H1 (cell line): ENCODE data around the gene GNLY. TPM values are rescaled to one million over a fixed set of nuclear protein-coding genes. Genes with fewer than 3 reads are reported as not detected.

Experiments used
- RNF2 ChIP-seq: fragments of 200-900, 300-1000 bp; sonication (generic); IDR thresholded peaks from 2 replicates; pipeline ENCODE4 v1.7.1; 2016; ENCODE audit warnings: borderline replicate concordance, low read depth, mild to moderate bottlenecking, antibody characterized with exemption, low read length; ENCODE audit not compliant: poor library complexity, severe bottlenecking; ENCODE audit errors: missing control alignments
- TBP ChIP-seq: IDR thresholded peaks from 2 replicates; pipeline ENCODE4 v1.6.1; 2011; ENCODE audit warnings: low read depth, low read length, improper control_type of control experiment
- polyA plus RNA-seq, 7 experiments: library from polyadenylated mRNA; depleted of rRNA in 3 of 7; stranded (reverse) in 5 of 7; unstranded in 2 of 7; fragments of >200 nt in 5 of 7; fragments of 200-250 nt in 2 of 7; gene quantifications; 1 replicate in 5 of 7; 2 replicates in 1 of 7; 4 replicates in 1 of 7; pipeline versions ENCODE4 v1.2.1 to v1.2.3, GENCODE V29; 2011 to 2013; ENCODE audit warnings: missing spikeins in 2 of 7, mixed read lengths in 2 of 7
- total RNA-seq: library from RNA; stranded (reverse); fragmentation: NEBNext Ultra II Directional; extraction: Animal tissue kit (Norgen Biotek cat#: 25700); gene quantifications from 2 replicates; pipeline ENCODE4 v1.2.1, GENCODE V29; 2021
- TF ChIP-seq, protein P1 (sequence below): fragments of 300-600 bp; sonication (generic); IDR thresholded peaks from 2 replicates; pipeline ENCODE4 v1.7.1; 2012; ENCODE audit warnings: low read length, moderate library complexity, mild to moderate bottlenecking, inconsistent platforms; ENCODE audit not compliant: insufficient replicate concordance

The GNLY gene
- total and polyA plus RNA-seq, 2 of the 8 experiments (the other 6 are each of a cell fraction or from before 2014, with no cell fraction given): 0.03 TPM; not detected in 1

GRCh38 chr2:85730686-85731230 lies 36.6 kb downstream of the GNLY start (continued):
- TF ChIP-seq, protein P1, sequence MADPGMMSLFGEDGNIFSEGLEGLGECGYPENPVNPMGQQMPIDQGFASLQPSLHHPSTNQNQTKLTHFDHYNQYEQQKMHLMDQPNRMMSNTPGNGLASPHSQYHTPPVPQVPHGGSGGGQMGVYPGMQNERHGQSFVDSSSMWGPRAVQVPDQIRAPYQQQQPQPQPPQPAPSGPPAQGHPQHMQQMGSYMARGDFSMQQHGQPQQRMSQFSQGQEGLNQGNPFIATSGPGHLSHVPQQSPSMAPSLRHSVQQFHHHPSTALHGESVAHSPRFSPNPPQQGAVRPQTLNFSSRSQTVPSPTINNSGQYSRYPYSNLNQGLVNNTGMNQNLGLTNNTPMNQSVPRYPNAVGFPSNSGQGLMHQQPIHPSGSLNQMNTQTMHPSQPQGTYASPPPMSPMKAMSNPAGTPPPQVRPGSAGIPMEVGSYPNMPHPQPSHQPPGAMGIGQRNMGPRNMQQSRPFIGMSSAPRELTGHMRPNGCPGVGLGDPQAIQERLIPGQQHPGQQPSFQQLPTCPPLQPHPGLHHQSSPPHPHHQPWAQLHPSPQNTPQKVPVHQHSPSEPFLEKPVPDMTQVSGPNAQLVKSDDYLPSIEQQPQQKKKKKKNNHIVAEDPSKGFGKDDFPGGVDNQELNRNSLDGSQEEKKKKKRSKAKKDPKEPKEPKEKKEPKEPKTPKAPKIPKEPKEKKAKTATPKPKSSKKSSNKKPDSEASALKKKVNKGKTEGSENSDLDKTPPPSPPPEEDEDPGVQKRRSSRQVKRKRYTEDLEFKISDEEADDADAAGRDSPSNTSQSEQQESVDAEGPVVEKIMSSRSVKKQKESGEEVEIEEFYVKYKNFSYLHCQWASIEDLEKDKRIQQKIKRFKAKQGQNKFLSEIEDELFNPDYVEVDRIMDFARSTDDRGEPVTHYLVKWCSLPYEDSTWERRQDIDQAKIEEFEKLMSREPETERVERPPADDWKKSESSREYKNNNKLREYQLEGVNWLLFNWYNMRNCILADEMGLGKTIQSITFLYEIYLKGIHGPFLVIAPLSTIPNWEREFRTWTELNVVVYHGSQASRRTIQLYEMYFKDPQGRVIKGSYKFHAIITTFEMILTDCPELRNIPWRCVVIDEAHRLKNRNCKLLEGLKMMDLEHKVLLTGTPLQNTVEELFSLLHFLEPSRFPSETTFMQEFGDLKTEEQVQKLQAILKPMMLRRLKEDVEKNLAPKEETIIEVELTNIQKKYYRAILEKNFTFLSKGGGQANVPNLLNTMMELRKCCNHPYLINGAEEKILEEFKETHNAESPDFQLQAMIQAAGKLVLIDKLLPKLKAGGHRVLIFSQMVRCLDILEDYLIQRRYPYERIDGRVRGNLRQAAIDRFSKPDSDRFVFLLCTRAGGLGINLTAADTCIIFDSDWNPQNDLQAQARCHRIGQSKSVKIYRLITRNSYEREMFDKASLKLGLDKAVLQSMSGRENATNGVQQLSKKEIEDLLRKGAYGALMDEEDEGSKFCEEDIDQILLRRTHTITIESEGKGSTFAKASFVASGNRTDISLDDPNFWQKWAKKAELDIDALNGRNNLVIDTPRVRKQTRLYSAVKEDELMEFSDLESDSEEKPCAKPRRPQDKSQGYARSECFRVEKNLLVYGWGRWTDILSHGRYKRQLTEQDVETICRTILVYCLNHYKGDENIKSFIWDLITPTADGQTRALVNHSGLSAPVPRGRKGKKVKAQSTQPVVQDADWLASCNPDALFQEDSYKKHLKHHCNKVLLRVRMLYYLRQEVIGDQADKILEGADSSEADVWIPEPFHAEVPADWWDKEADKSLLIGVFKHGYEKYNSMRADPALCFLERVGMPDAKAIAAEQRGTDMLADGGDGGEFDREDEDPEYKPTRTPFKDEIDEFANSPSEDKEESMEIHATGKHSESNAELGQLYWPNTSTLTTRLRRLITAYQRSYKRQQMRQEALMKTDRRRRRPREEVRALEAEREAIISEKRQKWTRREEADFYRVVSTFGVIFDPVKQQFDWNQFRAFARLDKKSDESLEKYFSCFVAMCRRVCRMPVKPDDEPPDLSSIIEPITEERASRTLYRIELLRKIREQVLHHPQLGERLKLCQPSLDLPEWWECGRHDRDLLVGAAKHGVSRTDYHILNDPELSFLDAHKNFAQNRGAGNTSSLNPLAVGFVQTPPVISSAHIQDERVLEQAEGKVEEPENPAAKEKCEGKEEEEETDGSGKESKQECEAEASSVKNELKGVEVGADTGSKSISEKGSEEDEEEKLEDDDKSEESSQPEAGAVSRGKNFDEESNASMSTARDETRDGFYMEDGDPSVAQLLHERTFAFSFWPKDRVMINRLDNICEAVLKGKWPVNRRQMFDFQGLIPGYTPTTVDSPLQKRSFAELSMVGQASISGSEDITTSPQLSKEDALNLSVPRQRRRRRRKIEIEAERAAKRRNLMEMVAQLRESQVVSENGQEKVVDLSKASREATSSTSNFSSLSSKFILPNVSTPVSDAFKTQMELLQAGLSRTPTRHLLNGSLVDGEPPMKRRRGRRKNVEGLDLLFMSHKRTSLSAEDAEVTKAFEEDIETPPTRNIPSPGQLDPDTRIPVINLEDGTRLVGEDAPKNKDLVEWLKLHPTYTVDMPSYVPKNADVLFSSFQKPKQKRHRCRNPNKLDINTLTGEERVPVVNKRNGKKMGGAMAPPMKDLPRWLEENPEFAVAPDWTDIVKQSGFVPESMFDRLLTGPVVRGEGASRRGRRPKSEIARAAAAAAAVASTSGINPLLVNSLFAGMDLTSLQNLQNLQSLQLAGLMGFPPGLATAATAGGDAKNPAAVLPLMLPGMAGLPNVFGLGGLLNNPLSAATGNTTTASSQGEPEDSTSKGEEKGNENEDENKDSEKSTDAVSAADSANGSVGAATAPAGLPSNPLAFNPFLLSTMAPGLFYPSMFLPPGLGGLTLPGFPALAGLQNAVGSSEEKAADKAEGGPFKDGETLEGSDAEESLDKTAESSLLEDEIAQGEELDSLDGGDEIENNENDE: no peak
- no peak for TF ChIP-seq TBP
- TF ChIP-seq RNF2: no peak
- TF ChIP-seq, all 59 proteins: peak for 0
